ENCODE measurements around the gene CDYL. TPM values are rescaled to one million over a fixed set of nuclear protein-coding genes. Genes with fewer than 3 reads are reported as not detected.

The CDYL gene
- 18.0 TPM for polyA plus RNA-seq (2012; ENCODE audit: missing spikeins)

GRCh38 chr6:4776131-4776492, at the start of gene CDYL:
Gene CDYL, plus strand, starts transcription at chr6:4776404. Its CDS starts 380 bp downstream, at chr6:4776784.
- DNase-seq (ENCODE audit: insufficient read length) (peak; percentile 73), FAIRE-seq (no peak)
- TF ChIP-seq POLR2A (IDR thresholded peaks at IDR 0.05; ENCODE audit: low read depth, low read length): no peak
- no peak for TF ChIP-seq POLR2AphosphoS5 (IDR thresholded peaks at IDR 0.05; ENCODE audit: low read depth, low read length)
- TF ChIP-seq TAF1 (IDR thresholded peaks at IDR 0.05; ENCODE audit: borderline replicate concordance, low read depth, low read length): no peak

- no peak for DNase-seq (ENCODE audit: insufficient read length)
- FAIRE-seq: no peak
- TF ChIP-seq TAF1 (IDR thresholded peaks at IDR 0.05; ENCODE audit: borderline replicate concordance, low read depth, low read length) (no peak), POLR2A (IDR thresholded peaks at IDR 0.05; ENCODE audit: low read depth, low read length) (no peak), POLR2AphosphoS5 (IDR thresholded peaks at IDR 0.05; ENCODE audit: low read depth, low read length) (no peak)
Observed at GRCh38 chr6:4726645-4727044, 49.6 kb upstream of the CDYL start.

- DNase-seq (ENCODE audit: insufficient read length) (no peak), FAIRE-seq (no peak)
- TF ChIP-seq TAF1 (IDR thresholded peaks at IDR 0.05; ENCODE audit: borderline replicate concordance, low read depth, low read length): no peak
Observed at GRCh38 chr6:4727217-4727616, 49.0 kb upstream of the CDYL start.

- FAIRE-seq (no peak), DNase-seq (ENCODE audit: insufficient read length) (no peak)
- TF ChIP-seq TAF1 (IDR thresholded peaks at IDR 0.05; ENCODE audit: borderline replicate concordance, low read depth, low read length) (no peak), POLR2A (IDR thresholded peaks at IDR 0.05; ENCODE audit: low read depth, low read length) (no peak), POLR2AphosphoS5 (IDR thresholded peaks at IDR 0.05; ENCODE audit: low read depth, low read length) (no peak)
Observed at GRCh38 chr6:4727671-4728435, 48.4 kb upstream of the CDYL start.

- TF ChIP-seq POLR2A (IDR thresholded peaks at IDR 0.05; ENCODE audit: low read depth, low read length) (no peak), TAF1 (IDR thresholded peaks at IDR 0.05; ENCODE audit: borderline replicate concordance, low read depth, low read length) (no peak), POLR2AphosphoS5 (IDR thresholded peaks at IDR 0.05; ENCODE audit: low read depth, low read length) (no peak)
- no peak for FAIRE-seq
- no peak for DNase-seq (ENCODE audit: insufficient read length)
Observed at GRCh38 chr6:4728436-4728769, 47.8 kb upstream of the CDYL start.

- DNase-seq (ENCODE audit: insufficient read length) (no peak), FAIRE-seq (no peak)
- no peak for TF ChIP-seq TAF1 (IDR thresholded peaks at IDR 0.05; ENCODE audit: borderline replicate concordance, low read depth, low read length)
Observed at GRCh38 chr6:4728926-4729325, 47.3 kb upstream of the CDYL start.

- DNase-seq (ENCODE audit: insufficient read length): no peak
- TF ChIP-seq POLR2AphosphoS5 (IDR thresholded peaks at IDR 0.05; ENCODE audit: low read depth, low read length): no peak
- TF ChIP-seq POLR2A (IDR thresholded peaks at IDR 0.05; ENCODE audit: low read depth, low read length): no peak
- no peak for TF ChIP-seq TAF1 (IDR thresholded peaks at IDR 0.05; ENCODE audit: borderline replicate concordance, low read depth, low read length)
- no peak for FAIRE-seq
Observed at GRCh38 chr6:4731996-4732395, 44.2 kb upstream of the CDYL start.

GRCh38 chr6:4732691-4733315, 43.4 kb upstream of the CDYL start:
- DNase-seq (ENCODE audit: insufficient read length) (no peak), FAIRE-seq (no peak)
- no peak for TF ChIP-seq TAF1 (IDR thresholded peaks at IDR 0.05; ENCODE audit: borderline replicate concordance, low read depth, low read length)
- no peak for TF ChIP-seq POLR2A (IDR thresholded peaks at IDR 0.05; ENCODE audit: low read depth, low read length)
- TF ChIP-seq POLR2AphosphoS5 (IDR thresholded peaks at IDR 0.05; ENCODE audit: low read depth, low read length): no peak

GRCh38 chr6:4736371-4736873, 39.8 kb upstream of the CDYL start:
- no peak for FAIRE-seq
- DNase-seq (ENCODE audit: insufficient read length): no peak
- TF ChIP-seq POLR2A (IDR thresholded peaks at IDR 0.05; ENCODE audit: low read depth, low read length) (no peak), TAF1 (IDR thresholded peaks at IDR 0.05; ENCODE audit: borderline replicate concordance, low read depth, low read length) (no peak), POLR2AphosphoS5 (IDR thresholded peaks at IDR 0.05; ENCODE audit: low read depth, low read length) (no peak)

- TF ChIP-seq POLR2AphosphoS5 (IDR thresholded peaks at IDR 0.05; ENCODE audit: low read depth, low read length) (no peak), TAF1 (IDR thresholded peaks at IDR 0.05; ENCODE audit: borderline replicate concordance, low read depth, low read length) (no peak)
- DNase-seq (ENCODE audit: insufficient read length) (no peak), FAIRE-seq (no peak)
Observed at GRCh38 chr6:4740032-4740431, 36.2 kb upstream of the CDYL start.

- FAIRE-seq (no peak), DNase-seq (ENCODE audit: insufficient read length) (no peak)
- TF ChIP-seq TAF1 (IDR thresholded peaks at IDR 0.05; ENCODE audit: borderline replicate concordance, low read depth, low read length) (no peak), POLR2A (IDR thresholded peaks at IDR 0.05; ENCODE audit: low read depth, low read length) (no peak), POLR2AphosphoS5 (IDR thresholded peaks at IDR 0.05; ENCODE audit: low read depth, low read length) (no peak)
Observed at GRCh38 chr6:4743062-4743461, 33.1 kb upstream of the CDYL start.

- DNase-seq (ENCODE audit: insufficient read length): no peak
- no peak for TF ChIP-seq TAF1 (IDR thresholded peaks at IDR 0.05; ENCODE audit: borderline replicate concordance, low read depth, low read length)
- TF ChIP-seq POLR2AphosphoS5 (IDR thresholded peaks at IDR 0.05; ENCODE audit: low read depth, low read length): no peak
- TF ChIP-seq POLR2A (IDR thresholded peaks at IDR 0.05; ENCODE audit: low read depth, low read length): no peak
- no peak for FAIRE-seq
Observed at GRCh38 chr6:4743926-4744325, 32.3 kb upstream of the CDYL start.
